Mesenchymal stem cell (in vitro differentiated cells and primary cell): Measurements from ENCODE around the gene MFRP.

Source experiments
- DNase-seq: peaks from one replicate; pipeline ENCODE4 v3.0.0-alpha.2; 2013
- H2AFZ ChIP-seq: one replicate; pipeline ENCODE4 v1.6.1; 2013; ENCODE audit warnings: low read depth, mild to moderate bottlenecking, control low read depth, inconsistent platforms, low read length, moderate library complexity
- H2AK5ac ChIP-seq: 2 replicates; pipeline ENCODE4 v1.6.1; 2013; ENCODE audit warnings: low read length, moderate library complexity, mild to moderate bottlenecking, inconsistent platforms; ENCODE audit not compliant: severe bottlenecking
- H2BK120ac ChIP-seq: one replicate; pipeline ENCODE4 v1.6.1; 2013; ENCODE audit warnings: low read depth, mild to moderate bottlenecking, inconsistent platforms, low read length, moderate library complexity
- H2BK12ac ChIP-seq, 2 experiments: one replicate each; pipeline ENCODE4 v1.6.1; 2013; ENCODE audit warnings: inconsistent platforms in 2 of 2, low read length in 2 of 2, mild to moderate bottlenecking in 2 of 2, moderate library complexity in 2 of 2, control low read depth in 1 of 2
- H2BK15ac ChIP-seq: one replicate; pipeline ENCODE4 v1.6.1; 2013; ENCODE audit warnings: mild to moderate bottlenecking, low read depth, inconsistent platforms; ENCODE audit not compliant: poor library complexity, severe bottlenecking
- H2BK5ac ChIP-seq: 2 replicates; pipeline ENCODE4 v1.6.1; 2013; ENCODE audit warnings: low read depth, mild to moderate bottlenecking, low read length, control low read depth, inconsistent platforms; ENCODE audit not compliant: poor library complexity, severe bottlenecking
- H3K14ac ChIP-seq, 2 experiments: one replicate each; pipeline ENCODE4 v1.6.1; 2013; ENCODE audit warnings: inconsistent platforms in 2 of 2, low read length in 2 of 2, control low read depth in 1 of 2, mild to moderate bottlenecking in 1 of 2, moderate library complexity in 1 of 2
- H3K18ac ChIP-seq, 2 experiments: one replicate each; pipeline ENCODE4 v1.6.1; 2013; ENCODE audit warnings: inconsistent platforms in 2 of 2, low read length in 2 of 2, control low read depth in 1 of 2, low read depth in 1 of 2, mild to moderate bottlenecking in 1 of 2
- H3K23ac ChIP-seq, 2 experiments: one replicate each; pipeline ENCODE4 v1.6.1; 2013; ENCODE audit warnings: inconsistent platforms in 2 of 2, low read length in 2 of 2, mild to moderate bottlenecking in 2 of 2, moderate library complexity in 2 of 2, control low read depth in 1 of 2
- H3K27ac ChIP-seq: 2 replicates; pipeline ENCODE4 v1.5.1; 2013; ENCODE audit warnings: mild to moderate bottlenecking, moderate library complexity, low read length, control low read depth, inconsistent platforms; ENCODE audit not compliant: poor library complexity, severe bottlenecking
- H3K27me3 ChIP-seq, 2 experiments: 2 replicates each; pipeline versions ENCODE4 v1.6.1 to v1.7.0; 2013; ENCODE audit warnings: low read length in 2 of 2, mild to moderate bottlenecking in 2 of 2, moderate library complexity in 2 of 2, control low read depth in 1 of 2, inconsistent platforms in 1 of 2; ENCODE audit not compliant: control insufficient read depth in 1 of 2, insufficient read depth in 1 of 2
- H3K36me3 ChIP-seq, 2 experiments: 2 replicates each; pipeline versions ENCODE4 v1.6.1 to v1.7.0; 2013; ENCODE audit warnings: low read length in 2 of 2, control low read depth in 1 of 2, inconsistent platforms in 1 of 2, low read depth in 1 of 2, mild to moderate bottlenecking in 1 of 2; ENCODE audit not compliant: insufficient read depth in 2 of 2, control insufficient read depth in 1 of 2
- H3K4ac ChIP-seq, 2 experiments: one replicate each; pipeline ENCODE4 v1.6.1; 2013; ENCODE audit warnings: inconsistent platforms in 2 of 2, low read length in 2 of 2, mild to moderate bottlenecking in 2 of 2, moderate library complexity in 2 of 2, control low read depth in 1 of 2, low read depth in 1 of 2
- H3K4me1 ChIP-seq: 2 replicates; pipeline ENCODE4 v1.6.1; 2013; ENCODE audit warnings: low read depth, low read length, control low read depth; ENCODE audit not compliant: control insufficient read depth, insufficient read depth
- H3K4me2 ChIP-seq: 2 replicates; pipeline ENCODE4 v1.6.1; 2013; ENCODE audit warnings: low read length, mild to moderate bottlenecking, inconsistent platforms; ENCODE audit not compliant: poor library complexity, severe bottlenecking
- H3K4me3 ChIP-seq, 2 experiments: 2 replicates each; pipeline versions ENCODE4 v1.5.1 to v1.7.0; 2013; ENCODE audit warnings: low read length in 2 of 2, mild to moderate bottlenecking in 2 of 2, control low read depth in 1 of 2, low read depth in 1 of 2; ENCODE audit not compliant: insufficient read depth in 1 of 2
- H3K79me1 ChIP-seq: replicated peaks from 2 replicates; pipeline ENCODE4 v1.6.1; 2013; ENCODE audit warnings: mild to moderate bottlenecking, control low read depth, low read length, inconsistent platforms; ENCODE audit not compliant: poor library complexity, severe bottlenecking
- H3K9ac ChIP-seq: 2 replicates; pipeline ENCODE4 v1.7.0; 2013; ENCODE audit warnings: mild to moderate bottlenecking, low read length, moderate library complexity
- H3K9me3 ChIP-seq: 2 replicates; pipeline ENCODE4 v1.7.0; 2013; ENCODE audit warnings: mild to moderate bottlenecking, low read length; ENCODE audit not compliant: control insufficient read depth
- H4K8ac ChIP-seq: one replicate; pipeline ENCODE4 v1.6.1; 2013; ENCODE audit warnings: inconsistent platforms, mild to moderate bottlenecking, low read length, moderate library complexity
- H4K91ac ChIP-seq: one replicate; pipeline ENCODE4 v1.6.1; 2013; ENCODE audit warnings: mild to moderate bottlenecking, low read length, inconsistent platforms
- WGBS: methylation state at CpG from one replicate; pipeline ENCODE4 v1.1.7; 2013; ENCODE audit warnings: mixed read lengths; 5-methylcytosine and 5-hydroxymethylcytosine counted together

The MFRP gene

DNA sequence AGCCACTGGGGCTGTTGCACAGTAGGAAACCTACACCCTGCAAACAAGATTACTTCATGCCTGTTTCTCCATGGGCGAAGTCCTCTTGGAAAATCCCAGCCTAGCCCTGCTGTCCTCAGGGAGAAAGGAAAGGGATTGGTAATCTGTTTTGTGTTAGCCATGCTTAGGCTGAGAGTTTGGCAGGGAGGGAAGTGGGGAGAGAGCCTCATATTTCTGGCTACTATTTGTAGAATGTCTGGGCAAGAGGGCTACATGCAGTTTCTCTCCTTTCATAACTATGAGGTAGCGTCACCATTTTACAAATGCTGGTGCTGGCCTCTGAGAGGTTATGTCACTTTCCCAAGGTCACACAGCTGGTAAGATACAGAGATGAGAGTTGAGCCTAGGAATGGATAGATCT is 737 bp upstream of the MFRP start:
- Histone ChIP-seq H3K4ac (no peak overlapping the region), H3K4me2 (no peak overlapping the region), H3K27ac (no peak overlapping the region), H3K36me3 (no peaks in the 10 kb centered on the region), H2AK5ac (no peak overlapping the region), H3K27me3 (peaks cover 34 to 77% of the 10 kb centered on the region in 2 experiments), H3K18ac (no peak overlapping the region), H3K79me1 (no peaks in the 10 kb centered on the region), H2BK15ac (no peak overlapping the region), H2BK5ac (no peak overlapping the region), H3K14ac (no peak overlapping the region), H3K9me3 (no peaks in the 10 kb centered on the region), H2AFZ (no peak overlapping the region), H2BK12ac (no peak overlapping the region), H3K9ac (no peak overlapping the region), H3K4me3 (peak overlapping the region in 1 of 2 experiments; percentile 10), H4K8ac (no peak overlapping the region), H2BK120ac (no peak overlapping the region), H4K91ac (no peak overlapping the region), H3K4me1 (no peaks in the 10 kb centered on the region), H3K23ac (no peak overlapping the region)
- WGBS, result 90% methylated on average over 2 of the region's 2 CpGs
- no peak for DNase-seq

GRCh38 chr11:119345685-119346084 is 820 bp downstream of the MFRP start:
- no peak overlapping the region for H3K14ac ChIP-seq
- no peak overlapping the region for H2BK120ac ChIP-seq
- H2AK5ac ChIP-seq, result no peak overlapping the region
- no peak overlapping the region for H3K9ac ChIP-seq
- DNase-seq, result no peak
- H3K4me1 ChIP-seq, result peaks cover under 1% of the 10 kb centered on the region
- no peak overlapping the region for H3K18ac ChIP-seq
- H2BK5ac ChIP-seq, result no peak overlapping the region
- no peaks in the 10 kb centered on the region for H3K79me1 ChIP-seq
- H3K9me3 ChIP-seq, result no peaks in the 10 kb centered on the region
- no peak overlapping the region for H2BK12ac ChIP-seq
- no peak overlapping the region for H4K8ac ChIP-seq
- no peak overlapping the region for H4K91ac ChIP-seq
- peak overlapping the region; percentile 48 for H2BK15ac ChIP-seq
- no peak overlapping the region for H3K4me3 ChIP-seq
- no peak overlapping the region for H3K27ac ChIP-seq
- no peak overlapping the region for H3K4me2 ChIP-seq
- H3K23ac ChIP-seq, result no peak overlapping the region
- H3K27me3 ChIP-seq, result peaks cover 26 to 82% of the 10 kb centered on the region in 2 experiments
- H2AFZ ChIP-seq, result no peak overlapping the region
- no peak overlapping the region for H3K4ac ChIP-seq
- 83% methylated on average over 12 of the region's 12 CpGs for WGBS
- H3K36me3 ChIP-seq, result no peaks in the 10 kb centered on the region

DNA sequence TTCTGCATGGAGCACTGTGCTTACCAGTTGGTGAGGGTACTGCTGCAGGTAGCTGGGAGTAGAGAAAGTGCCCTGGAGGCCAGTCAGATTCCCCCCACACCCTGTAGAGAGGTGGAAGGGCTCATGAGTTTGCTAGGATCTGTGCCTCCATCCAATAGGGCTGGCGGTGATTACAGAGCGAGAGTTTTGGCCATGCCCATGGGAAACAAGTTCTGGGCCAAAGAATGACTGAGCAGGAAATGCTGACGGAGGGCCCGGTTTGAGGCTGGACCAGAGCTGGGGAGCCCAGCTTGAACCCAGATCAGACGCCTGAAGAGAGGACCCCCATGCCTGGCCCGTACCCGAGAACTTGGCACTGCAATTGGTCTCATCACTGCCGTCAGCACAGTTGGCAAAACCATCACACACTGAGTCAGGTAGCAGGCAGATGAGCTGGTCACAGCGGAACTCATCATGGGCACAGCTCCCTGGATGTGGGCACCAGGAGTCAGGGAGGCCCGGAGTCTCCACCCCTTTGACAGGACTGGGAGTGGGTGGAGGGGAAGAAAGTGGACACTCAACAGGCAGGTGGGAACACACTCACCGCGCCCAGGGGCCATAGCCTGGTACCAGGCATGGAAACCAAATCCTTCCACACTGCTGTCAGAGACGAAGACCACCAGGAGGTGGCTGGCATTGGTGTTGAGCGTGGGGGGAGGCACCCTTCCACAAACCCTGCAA is 2.1 kb downstream of the MFRP start:
- Histone ChIP-seq H3K9me3 (no peaks in the 10 kb centered on the region), H4K91ac (peak overlapping the region; percentile 13), H3K9ac (no peak overlapping the region), H3K27me3 (peaks cover 18 to 78% of the 10 kb centered on the region in 2 experiments), H2BK12ac (no peak overlapping the region), H2AK5ac (no peak overlapping the region), H3K4me1 (peaks cover 13% of the 10 kb centered on the region), H3K23ac (no peak overlapping the region), H2BK120ac (no peak overlapping the region), H3K18ac (no peak overlapping the region), H3K79me1 (no peaks in the 10 kb centered on the region), H3K4me3 (peak overlapping the region in 1 of 2 experiments; percentile 29), H3K27ac (no peak overlapping the region), H2BK15ac (no peak overlapping the region), H3K36me3 (no peaks in the 10 kb centered on the region), H2AFZ (no peak overlapping the region), H3K4ac (no peak overlapping the region), H3K4me2 (no peak overlapping the region), H3K14ac (no peak overlapping the region), H2BK5ac (no peak overlapping the region), H4K8ac (no peak overlapping the region)
- 88% methylated on average over 14 of the region's 14 CpGs for WGBS
- no peak for DNase-seq

DNA sequence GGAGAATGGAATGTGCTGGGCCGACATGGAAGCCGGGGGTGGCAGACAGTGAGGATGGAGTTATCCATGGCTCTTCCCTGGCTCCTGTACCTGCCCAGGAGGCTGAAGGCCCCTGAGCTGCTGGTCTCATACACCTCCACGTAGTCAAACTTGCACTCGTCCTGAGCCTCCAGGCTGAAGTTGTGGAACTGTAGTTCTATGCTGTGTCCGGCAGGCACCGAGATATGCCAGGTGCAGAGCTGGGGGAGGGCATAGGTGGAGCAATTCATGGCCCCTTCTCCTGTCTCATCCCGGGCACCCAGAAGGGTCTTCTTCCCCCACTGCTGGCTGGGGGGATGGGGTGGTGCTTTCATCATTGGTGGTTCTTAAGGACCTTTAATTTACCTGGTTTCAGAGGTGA is 2.8 kb downstream of the MFRP start:
- Histone ChIP-seq H3K14ac (no peak overlapping the region), H2BK12ac (no peak overlapping the region), H2BK5ac (no peak overlapping the region), H4K8ac (no peak overlapping the region), H3K9me3 (no peaks in the 10 kb centered on the region), H3K4me3 (no peak overlapping the region), H3K27me3 (peaks cover 18 to 85% of the 10 kb centered on the region in 2 experiments), H3K4me2 (no peak overlapping the region), H3K4ac (no peak overlapping the region), H3K36me3 (no peaks in the 10 kb centered on the region), H3K9ac (no peak overlapping the region), H3K27ac (no peak overlapping the region), H4K91ac (no peak overlapping the region), H2AK5ac (no peak overlapping the region), H2BK15ac (no peak overlapping the region), H3K4me1 (peaks cover 16% of the 10 kb centered on the region), H2BK120ac (no peak overlapping the region), H3K79me1 (no peaks in the 10 kb centered on the region), H3K23ac (no peak overlapping the region), H3K18ac (no peak overlapping the region), H2AFZ (no peak overlapping the region)
- WGBS, result 85% methylated on average over 7 of the region's 7 CpGs
- no peak for DNase-seq
